GM21786 (cell line): ENCODE data around the gene SNN.

Source experiments
- ATAC-seq: cut with Tn5 transposase; IDR thresholded peaks from one replicate; pipeline ENCODE4 v1.9.1; 2021; ENCODE audit not compliant: unreplicated experiment

SNN gene

GRCh38 chr16:11696266-11697012 is 28.2 kb downstream of the SNN start:
- ATAC-seq = no peak

- no peak for ATAC-seq
These were observed 29.1 kb downstream of the SNN start for GRCh38 chr16:11697319-11697718.

GRCh38 chr16:11698271-11698689 is 30.0 kb downstream of the SNN start:
- ATAC-seq = no peak

- no peak for ATAC-seq
These were observed 31.1 kb downstream of the SNN start for GRCh38 chr16:11699234-11699894.

GRCh38 chr16:11700264-11701029 is 32.2 kb downstream of the SNN start:
- ATAC-seq = no peak

GRCh38 chr16:11705311-11706025 is 37.2 kb downstream of the SNN start:
- ATAC-seq = no peak

GRCh38 chr16:11706180-11706742 is 38.0 kb downstream of the SNN start:
- ATAC-seq = peak; percentile 84

GRCh38 chr16:11707679-11708197 is 39.5 kb downstream of the SNN start:
- ATAC-seq = no peak

- ATAC-seq = no peak
These were observed 40.2 kb downstream of the SNN start for GRCh38 chr16:11708421-11708820.

GRCh38 chr16:11711662-11712061 is 43.4 kb downstream of the SNN start:
- ATAC-seq = no peak

- ATAC-seq = no peak
These were observed 43.9 kb downstream of the SNN start for GRCh38 chr16:11712122-11712521.

GRCh38 chr16:11715246-11715947 is 47.1 kb downstream of the SNN start:
- ATAC-seq = no peak

GRCh38 chr16:11716336-11716735 is 48.1 kb downstream of the SNN start:
- ATAC-seq = no peak

GRCh38 chr16:11717811-11718210 is 49.6 kb downstream of the SNN start:
- no peak for ATAC-seq

- ATAC-seq = no peak
These were observed 50.9 kb downstream of the SNN start for GRCh38 chr16:11719171-11719570.

- no peak for ATAC-seq
These were observed 51.5 kb downstream of the SNN start for GRCh38 chr16:11719762-11720161.

GRCh38 chr16:11721781-11722467 is 53.7 kb downstream of the SNN start:
- no peak for ATAC-seq

- no peak for ATAC-seq
These were observed 54.2 kb downstream of the SNN start for GRCh38 chr16:11722468-11722808.

- ATAC-seq = no peak
These were observed 57.2 kb downstream of the SNN start for GRCh38 chr16:11725457-11725856.

- no peak for ATAC-seq
These were observed 57.8 kb downstream of the SNN start for GRCh38 chr16:11726008-11726407.
